MG63 (cell line): ENCODE data around the gene DDHD1. TPM values are rescaled to one million over a fixed set of nuclear protein-coding genes. Genes with fewer than 3 reads are reported as not detected.
"Not testable (repeated sequence)": the region's sequence is repeated elsewhere in the genome, so short reads cannot be mapped to it uniquely, and the experiment has no call there.

Source experiments
- DNase-seq: peaks from one replicate; pipeline ENCODE4 v3.0.0-alpha.2; 2020
- H3K27me3 ChIP-seq: fragments of 250-450 bp; sonication (Bioruptor Pico); 2 replicates; pipeline ENCODE4 v1.5.1; 2020; ENCODE audit warnings: mild to moderate bottlenecking, moderate library complexity
- H3K36me3 ChIP-seq: fragments of 250-450 bp; sonication (Bioruptor Pico); 2 replicates; pipeline ENCODE4 v1.5.1; 2020; ENCODE audit warnings: mild to moderate bottlenecking, moderate library complexity
- H3K4me3 ChIP-seq: fragments of 250-450 bp; sonication (Bioruptor Pico); 2 replicates; pipeline ENCODE4 v1.5.1; 2020; ENCODE audit warnings: mild to moderate bottlenecking, moderate library complexity
- H3K9me3 ChIP-seq: fragments of 250-450 bp; sonication (Bioruptor Pico); 2 replicates; pipeline ENCODE4 v1.5.1; 2020; ENCODE audit warnings: mild to moderate bottlenecking, moderate library complexity
- total RNA-seq: library from RNA; depleted of rRNA; stranded (reverse); fragments of >200 nt; shearing (Covaris generic); gene quantifications from 2 replicates; pipeline ENCODE4 v1.2.3, GENCODE V29; 2014; ENCODE audit warnings: low replicate concordance

DDHD1 gene
- total RNA-seq, 1 experiment from 2014 or later, result 4.3 TPM

DNA sequence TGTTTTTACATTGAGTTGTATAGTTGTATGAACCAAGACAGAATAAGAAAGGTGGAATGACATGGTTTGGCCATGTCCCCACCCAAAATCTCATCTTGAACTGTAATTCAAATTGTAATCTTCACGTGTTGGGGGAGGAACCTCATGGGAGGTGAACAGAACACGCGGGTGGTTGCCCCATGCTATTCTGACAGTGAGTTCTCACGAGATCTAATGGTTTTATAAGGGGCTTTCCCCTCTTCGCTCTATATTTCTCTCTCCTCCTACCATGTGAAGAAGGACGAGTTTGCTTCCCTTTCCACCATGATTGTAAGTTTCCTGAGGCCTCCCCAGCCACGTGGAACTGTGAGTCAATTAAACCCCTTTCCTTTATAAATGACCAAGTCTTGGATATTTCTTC, 25.3 kb downstream of the DDHD1 start:
- no peak for DNase-seq
- Histone ChIP-seq H3K9me3 (no peaks in the 10 kb centered on the region), H3K36me3 (no peaks in the 10 kb centered on the region; the same call in 1 of the 2 replicates), H3K27me3 (no peaks in the 10 kb centered on the region), H3K4me3 (no peak overlapping the region)

- DNase-seq, result no peak
- Histone ChIP-seq H3K9me3 (no peaks in the 10 kb centered on the region), H3K4me3 (no peak overlapping the region), H3K27me3 (no peaks in the 10 kb centered on the region), H3K36me3 (no peaks in the 10 kb centered on the region)
These were observed 26.0 kb downstream of the DDHD1 start for GRCh38 chr14:53127151-53127550.

- Histone ChIP-seq H3K9me3 (no peaks in the 10 kb centered on the region), H3K4me3 (no peak overlapping the region), H3K36me3 (no peaks in the 10 kb centered on the region), H3K27me3 (no peaks in the 10 kb centered on the region)
- no peak for DNase-seq
These were observed 26.4 kb downstream of the DDHD1 start for GRCh38 chr14:53126731-53127130.

DNA sequence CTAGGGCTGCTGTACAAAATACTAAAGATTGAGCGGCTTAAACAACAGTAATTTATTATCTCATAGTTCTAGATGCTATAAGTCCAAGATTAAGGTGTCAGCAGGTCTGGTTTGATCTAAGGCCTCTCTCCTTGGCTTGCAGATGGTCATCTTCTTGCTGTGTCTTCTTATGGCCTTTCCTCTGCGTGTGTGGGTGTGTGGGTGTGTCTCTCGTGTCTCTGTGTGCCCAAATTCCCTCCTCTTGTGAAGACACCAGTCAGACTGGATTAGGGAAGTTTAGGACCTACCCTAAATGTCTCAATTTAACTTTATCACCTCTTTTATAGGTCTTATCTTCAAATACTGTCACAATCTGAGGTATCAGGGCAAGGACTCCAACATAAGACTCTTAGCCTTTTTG, 28.3 kb downstream of the DDHD1 start:
- no peaks in the 10 kb centered on the region for H3K36me3 ChIP-seq
- H3K27me3 ChIP-seq, result no peaks in the 10 kb centered on the region
- no peak overlapping the region for H3K4me3 ChIP-seq
- no peak for DNase-seq
- H3K9me3 ChIP-seq, result no peaks in the 10 kb centered on the region

DNA sequence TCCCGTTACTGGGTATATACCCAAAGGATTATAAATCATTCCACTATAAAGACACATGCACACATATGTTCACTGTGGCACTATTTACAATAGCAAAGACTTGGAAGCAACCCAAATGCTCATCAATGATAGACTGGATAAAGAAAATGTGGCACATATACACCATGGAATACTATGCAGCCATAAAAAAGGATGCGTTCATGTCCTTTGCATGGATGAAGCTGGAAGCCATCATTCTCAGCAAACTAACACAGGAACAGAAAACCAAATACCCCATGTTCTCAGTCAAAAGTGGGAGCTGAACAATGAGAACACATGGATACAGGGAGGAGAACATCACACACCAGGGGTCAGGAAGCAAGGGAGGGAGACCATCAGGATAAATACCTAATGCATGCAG, 31.7 kb downstream of the DDHD1 start:
- DNase-seq, H3K27me3 ChIP-seq, H3K9me3 ChIP-seq, H3K36me3 ChIP-seq, H3K4me3 ChIP-seq: not testable (repeated sequence)

DNA sequence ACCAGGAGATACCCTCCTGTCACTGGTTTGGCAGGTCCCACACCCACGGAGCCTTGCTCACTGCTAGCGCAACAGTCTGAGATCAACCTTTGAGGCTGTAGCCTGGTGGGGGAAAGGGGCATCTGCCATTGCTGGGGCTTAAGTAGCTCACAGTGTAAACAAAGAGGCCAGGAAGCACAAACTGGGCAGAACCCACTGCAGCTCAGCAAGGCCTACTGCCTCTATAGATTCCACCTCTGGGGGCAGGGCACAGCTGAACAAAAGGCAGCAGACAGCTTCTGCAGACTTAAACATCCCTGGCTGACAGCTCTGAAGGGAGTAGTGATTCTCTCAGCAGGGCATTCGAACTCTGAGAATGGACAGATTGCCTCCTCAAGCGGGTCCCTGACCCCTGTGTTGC, 35.6 kb downstream of the DDHD1 start:
- not testable (repeated sequence) for H3K36me3 ChIP-seq, H3K9me3 ChIP-seq, H3K27me3 ChIP-seq, DNase-seq, H3K4me3 ChIP-seq

GRCh38 chr14:53113989-53114388, 39.1 kb downstream of the DDHD1 start:
- DNase-seq, result no peak
- Histone ChIP-seq H3K9me3 (peaks cover 4% of the 10 kb centered on the region; the same call in 1 of the 2 replicates), H3K27me3 (no peaks in the 10 kb centered on the region), H3K4me3 (no peak overlapping the region), H3K36me3 (no peaks in the 10 kb centered on the region)

DNA sequence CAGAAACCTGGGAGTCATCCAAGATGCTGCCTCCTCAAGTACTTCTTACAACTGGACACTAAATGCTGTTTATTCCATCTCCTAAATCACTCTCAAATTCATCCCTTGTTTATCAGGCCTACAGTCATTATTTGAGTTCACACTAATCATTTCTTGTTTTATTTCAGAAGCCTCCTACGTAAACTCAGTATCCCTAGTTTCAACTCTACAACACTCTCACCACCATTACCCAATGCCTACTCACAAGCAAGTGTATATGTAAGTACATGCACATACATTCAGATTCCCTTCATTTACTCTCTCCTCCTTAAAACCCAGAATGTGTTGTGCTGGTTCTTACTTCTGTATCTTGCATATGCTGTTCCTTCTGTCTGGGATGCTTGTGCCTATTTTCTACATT, 43.0 kb downstream of the DDHD1 start:
- no peaks in the 10 kb centered on the region for H3K27me3 ChIP-seq
- H3K36me3 ChIP-seq, result no peaks in the 10 kb centered on the region
- no peaks in the 10 kb centered on the region for H3K9me3 ChIP-seq
- no peak for DNase-seq
- H3K4me3 ChIP-seq, result no peak overlapping the region

GRCh38 chr14:53109105-53110041, 43.8 kb downstream of the DDHD1 start:
- Histone ChIP-seq H3K4me3 (peak overlapping the region; percentile 51), H3K36me3 (no peaks in the 10 kb centered on the region), H3K27me3 (no peaks in the 10 kb centered on the region), H3K9me3 (no peaks in the 10 kb centered on the region)
- peak; percentile 40 for DNase-seq

DNA sequence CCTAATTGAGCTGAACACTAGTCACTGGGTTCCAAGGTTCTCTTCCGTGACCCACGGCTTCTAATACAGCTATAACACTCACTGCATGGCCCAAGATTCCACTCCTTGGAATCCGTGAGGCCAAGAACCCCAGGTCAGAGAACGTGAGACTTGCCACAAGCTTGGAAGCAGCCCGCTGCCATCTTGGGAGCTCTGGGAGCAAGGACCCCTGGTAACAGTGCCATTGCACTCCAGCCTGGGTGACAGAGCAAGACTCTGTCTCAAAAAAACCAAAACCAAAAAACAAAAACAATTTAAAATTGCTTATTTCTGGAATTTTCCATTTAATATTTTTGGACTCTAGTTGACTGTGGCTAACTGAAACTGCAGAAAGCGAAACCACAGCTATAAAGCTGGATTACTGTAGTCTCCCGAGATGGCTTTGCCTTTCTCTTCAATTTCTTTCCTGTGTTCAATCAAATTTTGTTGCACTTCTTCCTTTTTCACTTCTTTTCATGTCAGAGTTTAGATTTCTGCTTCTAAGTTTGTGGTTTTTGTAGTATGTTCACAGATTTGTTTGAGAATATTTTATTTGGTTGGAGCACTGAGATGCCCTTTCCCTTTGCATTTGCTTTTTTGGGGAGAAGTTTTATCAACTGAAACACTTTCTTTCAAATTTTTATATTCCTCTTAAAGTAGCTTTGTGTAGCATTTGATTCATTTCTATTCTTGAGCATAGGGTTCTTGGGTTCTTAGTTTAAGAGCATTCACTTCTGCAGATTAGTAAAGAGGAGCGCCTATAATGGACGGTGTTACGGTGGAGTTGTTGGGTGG, 44.6 kb downstream of the DDHD1 start:
- peak; percentile 22 for DNase-seq
- H3K27me3 ChIP-seq, result no peaks in the 10 kb centered on the region
- peak overlapping the region; percentile 51 for H3K4me3 ChIP-seq
- no peaks in the 10 kb centered on the region for H3K9me3 ChIP-seq
- no peaks in the 10 kb centered on the region for H3K36me3 ChIP-seq

DNA sequence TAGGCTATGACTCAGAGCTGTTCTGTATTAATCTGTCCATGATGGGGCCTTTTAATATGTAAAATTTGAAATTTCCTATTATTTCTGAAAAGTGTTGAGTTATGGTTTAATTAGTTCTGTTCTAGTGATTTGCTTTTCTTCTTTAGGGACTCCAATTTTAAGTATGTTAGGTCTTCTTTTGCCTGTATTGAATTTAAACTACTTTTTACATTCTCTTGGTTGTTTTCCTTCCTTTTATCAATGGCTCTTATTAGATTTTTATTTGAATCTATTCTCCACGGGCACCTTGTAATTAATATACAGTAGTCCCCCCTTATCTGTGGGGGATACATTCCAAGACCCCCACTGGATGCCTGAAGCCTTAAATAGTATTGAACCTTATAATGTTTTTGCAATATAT, 46.4 kb downstream of the DDHD1 start:
- no peak for DNase-seq
- Histone ChIP-seq H3K36me3 (no peaks in the 10 kb centered on the region; the same call in 1 of the 2 replicates), H3K9me3 (no peaks in the 10 kb centered on the region), H3K4me3 (no peak overlapping the region), H3K27me3 (no peaks in the 10 kb centered on the region)

DNA sequence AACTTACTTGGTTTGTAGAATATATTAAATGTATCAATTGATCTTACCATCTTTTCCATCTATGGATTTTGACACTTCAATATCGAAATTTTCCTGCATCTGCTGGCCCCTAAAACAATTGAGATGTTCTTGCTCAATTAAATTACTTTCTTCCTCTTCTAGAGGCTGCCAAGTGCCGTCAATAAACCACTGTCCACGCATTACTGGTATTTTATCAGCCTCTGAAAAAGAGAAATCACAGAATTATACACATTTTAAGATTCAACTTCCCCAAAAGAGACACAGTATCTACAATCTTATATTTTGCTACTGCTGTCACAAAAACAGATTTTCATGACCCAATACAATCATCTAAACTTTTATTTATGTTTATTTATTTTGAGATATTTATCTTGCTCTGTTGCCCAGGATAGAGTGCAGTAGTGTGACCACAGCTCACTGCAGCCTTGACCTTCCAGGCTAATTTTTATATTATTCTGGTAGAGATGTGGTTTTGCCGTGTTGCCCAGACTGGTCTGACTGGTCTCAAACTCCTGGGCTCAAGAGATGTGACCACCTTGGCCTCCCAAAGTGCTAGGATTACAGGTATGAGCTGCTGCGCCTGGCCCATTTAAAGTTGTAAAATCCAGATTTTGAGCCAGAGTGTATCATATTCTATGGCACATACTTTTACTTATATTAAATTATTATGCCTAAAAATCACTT, 49.3 kb downstream of the DDHD1 start:
- no peak for DNase-seq
- H3K4me3 ChIP-seq, result no peak overlapping the region
- H3K27me3 ChIP-seq, result no peaks in the 10 kb centered on the region
- H3K36me3 ChIP-seq, result no peaks in the 10 kb centered on the region; the same call in 1 of the 2 replicates
- no peaks in the 10 kb centered on the region for H3K9me3 ChIP-seq

- H3K4me3 ChIP-seq, result no peak overlapping the region
- no peaks in the 10 kb centered on the region for H3K27me3 ChIP-seq
- H3K9me3 ChIP-seq, result no peaks in the 10 kb centered on the region
- H3K36me3 ChIP-seq, result no peaks in the 10 kb centered on the region
- no peak for DNase-seq
These were observed 59.9 kb downstream of the DDHD1 start for GRCh38 chr14:53093206-53093605.

- no peak overlapping the region for H3K4me3 ChIP-seq
- no peak for DNase-seq
- H3K27me3 ChIP-seq, result no peaks in the 10 kb centered on the region
- no peaks in the 10 kb centered on the region for H3K9me3 ChIP-seq
- no peaks in the 10 kb centered on the region for H3K36me3 ChIP-seq
These were observed 62.3 kb downstream of the DDHD1 start for GRCh38 chr14:53090853-53091252.

DNA sequence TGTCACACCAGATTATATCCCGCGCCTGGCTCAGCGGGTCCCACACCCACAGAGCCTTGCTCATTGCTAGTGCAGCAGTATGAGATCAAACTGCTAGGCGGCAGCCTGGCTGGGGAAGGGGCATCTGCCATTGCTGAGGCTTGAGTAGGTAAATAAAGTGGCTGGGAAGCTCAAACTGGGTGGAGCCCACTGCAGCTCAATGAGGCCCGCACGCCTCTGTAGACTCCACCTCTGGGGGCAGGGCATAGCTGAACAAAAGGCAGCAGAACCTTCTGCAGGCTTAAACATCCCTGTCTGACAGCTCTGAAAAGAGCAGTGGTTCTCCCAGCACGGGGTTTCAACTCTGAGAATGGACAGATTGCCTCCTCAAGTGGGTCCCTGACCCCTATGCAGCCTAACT, 68.2 kb downstream of the DDHD1 start:
- DNase-seq, H3K4me3 ChIP-seq, H3K36me3 ChIP-seq, H3K9me3 ChIP-seq, H3K27me3 ChIP-seq: not testable (repeated sequence)

GRCh38 chr14:53064475-53064874, 88.6 kb downstream of the DDHD1 start:
- no peaks in the 10 kb centered on the region for H3K9me3 ChIP-seq
- H3K4me3 ChIP-seq, result no peak overlapping the region
- no peaks in the 10 kb centered on the region for H3K27me3 ChIP-seq
- no peak for DNase-seq
- no peaks in the 10 kb centered on the region for H3K36me3 ChIP-seq

- Histone ChIP-seq H3K27me3 (no peaks in the 10 kb centered on the region), H3K36me3 (no peaks in the 10 kb centered on the region), H3K9me3 (no peaks in the 10 kb centered on the region), H3K4me3 (no peak overlapping the region)
- DNase-seq, result no peak
These were observed 90.3 kb downstream of the DDHD1 start for GRCh38 chr14:53062856-53063255.
